ENCODE results near the gene GLYAT. TPM values are rescaled to one million over a fixed set of nuclear protein-coding genes. Genes with fewer than 3 reads are reported as not detected.

GLYAT gene, protein sequence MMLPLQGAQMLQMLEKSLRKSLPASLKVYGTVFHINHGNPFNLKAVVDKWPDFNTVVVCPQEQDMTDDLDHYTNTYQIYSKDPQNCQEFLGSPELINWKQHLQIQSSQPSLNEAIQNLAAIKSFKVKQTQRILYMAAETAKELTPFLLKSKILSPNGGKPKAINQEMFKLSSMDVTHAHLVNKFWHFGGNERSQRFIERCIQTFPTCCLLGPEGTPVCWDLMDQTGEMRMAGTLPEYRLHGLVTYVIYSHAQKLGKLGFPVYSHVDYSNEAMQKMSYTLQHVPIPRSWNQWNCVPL
- not detected for total RNA-seq
- not detected for total RNA-seq (2013)

DNA sequence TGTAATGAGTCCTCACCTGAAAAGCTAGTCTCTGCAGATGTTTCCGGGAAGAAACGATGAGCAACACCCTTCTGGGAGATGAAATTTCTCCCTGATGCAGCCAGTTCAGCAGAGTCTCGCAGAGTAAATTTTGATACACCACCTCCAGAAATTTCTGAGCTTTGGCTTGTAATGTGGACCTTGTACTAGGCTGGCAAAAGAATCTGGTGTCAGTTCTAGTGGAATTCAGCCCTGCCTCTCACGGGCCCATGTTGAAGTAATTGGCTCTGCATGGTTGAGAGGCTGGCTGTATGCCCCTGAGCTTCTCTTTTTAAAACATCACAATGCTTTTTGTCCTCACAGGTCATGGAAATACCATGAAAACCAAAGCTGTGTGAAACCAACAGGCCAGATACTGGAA is at the start of gene GLYAT:
GLYAT (minus strand) TSS at position 125 of the 400 bp plus-strand sequence. CDS start 7,447 bp downstream, outside the sequence.
- Histone ChIP-seq H3K9me3 (ENCODE audit: control insufficient read depth, insufficient read depth, low read length) (no peaks in the 10 kb centered on the region), H3K4me3 (ENCODE audit: low read length) (no peak within 1 kb of the TSS), H3K27me3 (ENCODE audit: control insufficient read depth, insufficient read depth, low read length) (peaks cover 2% of the 10 kb centered on the region), H3K36me3 (ENCODE audit: control insufficient read depth, insufficient read depth, low read length) (no peaks in the 10 kb centered on the region), H3K27ac (ENCODE audit: low read length) (no peak within 1 kb of the TSS), H3K4me1 (ENCODE audit: control insufficient read depth, insufficient read depth, low read length) (no peaks in the 10 kb centered on the region)
- TF ChIP-seq, protein P1, sequence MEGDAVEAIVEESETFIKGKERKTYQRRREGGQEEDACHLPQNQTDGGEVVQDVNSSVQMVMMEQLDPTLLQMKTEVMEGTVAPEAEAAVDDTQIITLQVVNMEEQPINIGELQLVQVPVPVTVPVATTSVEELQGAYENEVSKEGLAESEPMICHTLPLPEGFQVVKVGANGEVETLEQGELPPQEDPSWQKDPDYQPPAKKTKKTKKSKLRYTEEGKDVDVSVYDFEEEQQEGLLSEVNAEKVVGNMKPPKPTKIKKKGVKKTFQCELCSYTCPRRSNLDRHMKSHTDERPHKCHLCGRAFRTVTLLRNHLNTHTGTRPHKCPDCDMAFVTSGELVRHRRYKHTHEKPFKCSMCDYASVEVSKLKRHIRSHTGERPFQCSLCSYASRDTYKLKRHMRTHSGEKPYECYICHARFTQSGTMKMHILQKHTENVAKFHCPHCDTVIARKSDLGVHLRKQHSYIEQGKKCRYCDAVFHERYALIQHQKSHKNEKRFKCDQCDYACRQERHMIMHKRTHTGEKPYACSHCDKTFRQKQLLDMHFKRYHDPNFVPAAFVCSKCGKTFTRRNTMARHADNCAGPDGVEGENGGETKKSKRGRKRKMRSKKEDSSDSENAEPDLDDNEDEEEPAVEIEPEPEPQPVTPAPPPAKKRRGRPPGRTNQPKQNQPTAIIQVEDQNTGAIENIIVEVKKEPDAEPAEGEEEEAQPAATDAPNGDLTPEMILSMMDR (IDR thresholded peaks at IDR 0.05): no peak
- 94% methylated on average over 4 of the region's 4 CpGs for WGBS (ENCODE audit: insufficient coverage)
- Mint-ChIP-seq H3K27ac (no peak within 1 kb of the TSS), H3K36me3 (no peaks in the 10 kb centered on the region), H3K4me1 (peaks cover 6 to 7% of the 10 kb centered on the region in 2 donors), H3K4me3 (no peak within 1 kb of the TSS), H3K27me3 (ENCODE audit: low read depth in 2 of 2) (peaks cover 0 to 2% of the 10 kb centered on the region in 2 donors), H3K9me3 (no peaks in the 10 kb centered on the region)
- DNase-seq: no peak
- intact Hi-C loops (cut with micrococcal nuclease): no loop called here
- no peak for ATAC-seq

DNA sequence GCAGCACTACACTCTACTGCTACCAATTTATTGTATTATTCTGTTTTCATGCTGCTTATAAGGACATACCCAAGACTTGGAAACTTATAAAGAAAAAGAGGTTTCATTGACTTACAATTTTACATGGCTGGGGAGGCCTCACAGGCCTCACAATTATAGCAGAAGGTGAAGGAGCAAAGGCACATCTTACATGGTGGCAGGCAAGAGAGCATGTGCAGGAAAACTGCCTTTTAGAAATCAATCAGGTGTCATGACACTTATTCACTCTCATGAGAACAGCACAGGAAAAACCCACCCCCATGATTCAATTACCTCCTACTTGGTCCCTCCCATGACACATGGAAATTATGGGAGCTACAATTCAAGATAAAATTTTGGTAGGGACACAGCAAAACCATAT is 49.6 kb upstream of the GLYAT start:
- ATAC-seq (no peak), DNase-seq (no peak)
- TF ChIP-seq, protein P1 (IDR thresholded peaks at IDR 0.05): no peak
- Histone ChIP-seq H3K4me1 (ENCODE audit: control insufficient read depth, insufficient read depth, low read length) (no peaks in the 10 kb centered on the region), H3K9me3 (ENCODE audit: control insufficient read depth, insufficient read depth, low read length) (no peaks in the 10 kb centered on the region), H3K4me3 (ENCODE audit: low read length) (no peak overlapping the region), H3K27me3 (ENCODE audit: control insufficient read depth, insufficient read depth, low read length) (no peaks in the 10 kb centered on the region), H3K36me3 (ENCODE audit: control insufficient read depth, insufficient read depth, low read length) (no peaks in the 10 kb centered on the region), H3K27ac (ENCODE audit: low read length) (no peak overlapping the region)
- Mint-ChIP-seq H3K4me3 (no peak overlapping the region), H3K27ac (no peak overlapping the region), H3K4me1 (no peaks in the 10 kb centered on the region), H3K27me3 (ENCODE audit: low read depth in 2 of 2) (no peaks in the 10 kb centered on the region), H3K36me3 (no peaks in the 10 kb centered on the region), H3K9me3 (no peaks in the 10 kb centered on the region)
- intact Hi-C loops (cut with micrococcal nuclease): no loop called here

DNA sequence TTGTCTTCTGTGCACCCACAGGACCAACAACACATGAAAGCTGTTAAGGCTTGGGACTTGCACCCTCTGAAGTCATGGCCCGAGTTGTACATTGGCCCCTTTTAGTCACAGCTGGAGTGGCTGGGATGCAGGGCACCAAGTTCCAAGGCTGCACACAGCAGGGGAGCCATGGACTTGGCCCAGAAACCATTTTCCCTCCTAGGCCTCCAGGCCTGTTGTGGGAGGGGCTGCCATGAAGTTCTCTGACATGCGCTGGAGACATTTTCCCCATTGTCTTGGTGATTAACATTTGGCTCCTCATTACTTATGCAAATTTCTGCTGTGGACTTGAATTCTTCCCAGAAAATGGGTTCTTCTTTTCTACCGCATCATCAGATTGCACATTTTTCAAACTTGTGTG is 48.8 kb upstream of the GLYAT start:
- no peaks in the 10 kb centered on the region for H3K36me3 ChIP-seq (ENCODE audit: control insufficient read depth, insufficient read depth, low read length)
- intact Hi-C loops (cut with micrococcal nuclease): no loop called here
- whole genome bisulfite sequencing (ENCODE audit: insufficient coverage): 100% methylated on average over 3 of the region's 3 CpGs
- H3K36me3 Mint-ChIP-seq: no peaks in the 10 kb centered on the region
- H3K4me3 ChIP-seq (ENCODE audit: low read length): no peak overlapping the region
- H3K27me3 ChIP-seq (ENCODE audit: control insufficient read depth, insufficient read depth, low read length): no peaks in the 10 kb centered on the region
- DNase-seq: no peak
- H3K4me1 Mint-ChIP-seq: no peaks in the 10 kb centered on the region
- H3K27ac Mint-ChIP-seq: no peak overlapping the region
- no peak for ATAC-seq
- TF ChIP-seq, protein P1 (IDR thresholded peaks at IDR 0.05): no peak
- no peaks in the 10 kb centered on the region for H3K9me3 ChIP-seq (ENCODE audit: control insufficient read depth, insufficient read depth, low read length)
- H3K4me1 ChIP-seq (ENCODE audit: control insufficient read depth, insufficient read depth, low read length): no peaks in the 10 kb centered on the region
- H3K27ac ChIP-seq (ENCODE audit: low read length): no peak overlapping the region
- no peaks in the 10 kb centered on the region for H3K9me3 Mint-ChIP-seq
- H3K4me3 Mint-ChIP-seq: no peak overlapping the region
- no peaks in the 10 kb centered on the region for H3K27me3 Mint-ChIP-seq (ENCODE audit: low read depth in 2 of 2)

Data from natural killer cell (primary cell).